CD4-positive, alpha-beta T cell treated with Interferon alpha-2 for 1 hour (primary cell): Measurements from ENCODE around the gene ELAVL1.
"Not testable (repeated sequence)": the region's sequence is repeated elsewhere in the genome, so short reads cannot be mapped to it uniquely, and the experiment has no call there.

Experiments used
- DNase-seq, 2 donors: peaks; one replicate each; pipeline ENCODE4 v3.0.0-alpha.2; 2020 to 2022

The ELAVL1 gene

DNA sequence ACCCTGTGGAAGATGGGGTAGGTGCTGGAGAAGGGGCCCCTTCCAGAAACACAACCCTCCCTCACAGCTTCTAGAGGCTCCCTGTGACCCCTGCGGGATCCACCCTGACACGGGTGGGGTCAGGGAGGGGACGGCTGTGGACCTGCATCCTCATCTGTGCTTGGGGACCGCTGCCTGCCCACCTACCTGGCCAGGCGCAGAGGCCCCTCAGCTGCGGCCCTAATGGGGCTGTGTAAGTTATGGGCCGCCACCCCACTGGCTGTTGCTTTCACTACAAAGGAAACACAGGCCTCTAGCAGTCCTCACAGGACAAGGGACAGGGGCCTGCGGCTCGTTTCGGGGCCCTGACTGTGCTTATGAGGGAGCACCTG lies 72.5 kb downstream of the ELAVL1 start:
- DNase-seq = no peak

DNA sequence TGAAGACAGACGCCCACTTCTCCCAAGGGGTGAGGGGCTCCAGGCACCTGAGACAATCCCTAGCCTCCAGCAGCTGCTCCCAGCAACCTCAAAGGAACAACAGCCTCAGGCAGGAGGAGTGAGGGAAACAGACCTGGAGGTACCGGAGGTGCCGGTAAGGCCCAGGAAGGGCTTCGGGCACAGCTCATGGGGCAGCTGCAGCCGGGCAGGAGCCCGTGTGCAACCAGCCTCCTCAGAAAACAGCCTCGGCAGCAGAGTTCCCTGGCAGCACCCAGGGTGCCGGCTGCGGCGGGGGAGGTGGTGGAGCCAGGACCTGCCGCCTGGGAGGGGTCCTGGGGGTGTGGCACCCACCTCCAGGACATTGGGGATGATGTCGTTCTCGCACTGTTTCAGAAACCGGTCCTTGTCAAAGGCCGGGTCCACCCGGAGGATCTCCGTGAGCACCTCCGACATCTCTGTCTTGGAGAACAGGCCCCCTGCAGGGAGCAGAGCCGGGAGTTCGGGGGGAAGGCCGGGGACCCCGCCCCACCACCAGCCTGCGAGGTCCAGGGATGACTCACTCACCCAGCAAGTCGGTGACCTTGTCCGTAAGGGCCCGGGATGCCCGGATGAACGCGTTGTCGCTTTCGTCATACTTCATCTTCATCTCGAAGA lies 73.0 kb downstream of the ELAVL1 start:
- no peak for DNase-seq

DNA sequence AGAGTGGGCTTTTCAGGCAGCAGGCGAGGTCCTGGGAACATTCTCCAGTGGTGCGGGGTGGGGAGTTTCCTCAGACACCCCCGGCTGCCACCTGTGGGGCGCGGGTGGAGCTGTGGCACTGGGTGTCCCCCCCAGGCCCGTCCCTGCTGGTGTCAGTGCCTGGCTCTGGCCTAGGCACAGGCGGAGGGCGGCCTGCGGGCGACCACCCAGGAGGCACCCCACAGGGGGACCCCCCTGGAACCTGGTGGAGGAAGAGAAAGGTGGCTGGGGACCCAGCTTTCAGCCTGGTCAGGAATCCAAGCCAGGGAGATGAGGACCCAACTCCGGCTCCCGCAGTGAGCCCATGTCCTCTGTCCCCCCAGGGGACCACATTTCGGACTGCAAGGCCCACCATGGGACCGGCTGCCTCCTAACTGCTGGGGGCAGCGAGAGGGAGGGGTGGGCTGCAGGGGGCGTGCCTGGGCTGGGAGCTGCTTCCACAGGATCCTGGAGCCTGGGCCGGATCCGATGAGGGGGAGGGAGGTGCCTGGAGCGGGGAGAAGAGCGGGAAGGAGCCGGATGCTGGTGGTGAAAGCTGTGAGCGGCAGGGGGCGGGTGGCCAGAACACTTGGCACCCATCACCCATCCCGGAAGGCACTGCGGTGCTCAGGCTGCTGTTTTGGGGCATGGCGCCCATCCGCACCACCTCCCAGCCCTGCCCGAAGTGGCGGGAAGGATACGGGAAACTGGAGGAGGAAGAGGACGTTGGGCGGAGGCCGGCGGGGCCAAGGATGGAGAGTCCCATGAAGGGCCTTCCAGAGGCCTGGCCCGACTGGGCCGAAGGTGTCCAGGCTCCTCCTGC lies 74.0 kb downstream of the ELAVL1 start:
- no peak for DNase-seq

DNA sequence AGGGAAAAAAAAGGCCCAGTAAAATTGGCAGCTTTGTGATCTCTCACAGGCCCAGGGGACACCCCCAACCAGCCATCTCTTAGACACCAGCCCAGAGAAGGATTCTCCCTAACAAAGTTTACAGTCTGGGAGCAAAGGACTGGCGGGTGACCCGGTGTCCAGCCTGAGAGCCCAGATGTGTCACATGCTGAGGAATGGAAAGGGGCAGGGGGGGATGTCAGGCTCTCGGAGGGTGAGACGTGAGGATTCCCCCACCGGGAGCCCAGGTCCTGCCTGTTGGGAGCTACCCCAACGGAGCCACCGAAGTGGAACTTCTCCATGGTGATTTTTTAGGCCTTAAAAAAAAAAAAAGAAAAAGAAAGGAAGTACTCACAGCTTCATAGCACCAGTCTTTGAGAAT lies 74.7 kb downstream of the ELAVL1 start:
- DNase-seq = no peak

DNA sequence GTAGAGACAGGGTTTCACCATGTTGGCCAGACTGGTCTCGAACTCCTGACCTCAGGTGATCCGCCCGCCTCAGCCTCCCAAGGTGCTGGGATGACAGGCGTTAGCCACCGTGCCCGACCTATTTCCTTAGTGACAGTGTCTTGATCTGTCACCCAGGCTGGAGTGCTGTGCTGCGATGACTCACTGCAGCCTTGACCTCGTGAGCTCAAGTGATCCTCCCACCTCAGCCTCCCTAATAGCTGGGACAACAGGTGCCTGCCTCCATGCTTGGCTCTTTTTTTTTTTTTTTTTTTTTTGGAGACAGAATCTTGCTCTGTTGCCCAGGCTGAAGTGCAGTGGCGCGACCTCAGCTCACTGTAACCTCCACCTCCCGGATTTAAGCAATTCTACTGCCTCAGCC lies 75.4 kb downstream of the ELAVL1 start:
- not testable (repeated sequence) for DNase-seq

DNA sequence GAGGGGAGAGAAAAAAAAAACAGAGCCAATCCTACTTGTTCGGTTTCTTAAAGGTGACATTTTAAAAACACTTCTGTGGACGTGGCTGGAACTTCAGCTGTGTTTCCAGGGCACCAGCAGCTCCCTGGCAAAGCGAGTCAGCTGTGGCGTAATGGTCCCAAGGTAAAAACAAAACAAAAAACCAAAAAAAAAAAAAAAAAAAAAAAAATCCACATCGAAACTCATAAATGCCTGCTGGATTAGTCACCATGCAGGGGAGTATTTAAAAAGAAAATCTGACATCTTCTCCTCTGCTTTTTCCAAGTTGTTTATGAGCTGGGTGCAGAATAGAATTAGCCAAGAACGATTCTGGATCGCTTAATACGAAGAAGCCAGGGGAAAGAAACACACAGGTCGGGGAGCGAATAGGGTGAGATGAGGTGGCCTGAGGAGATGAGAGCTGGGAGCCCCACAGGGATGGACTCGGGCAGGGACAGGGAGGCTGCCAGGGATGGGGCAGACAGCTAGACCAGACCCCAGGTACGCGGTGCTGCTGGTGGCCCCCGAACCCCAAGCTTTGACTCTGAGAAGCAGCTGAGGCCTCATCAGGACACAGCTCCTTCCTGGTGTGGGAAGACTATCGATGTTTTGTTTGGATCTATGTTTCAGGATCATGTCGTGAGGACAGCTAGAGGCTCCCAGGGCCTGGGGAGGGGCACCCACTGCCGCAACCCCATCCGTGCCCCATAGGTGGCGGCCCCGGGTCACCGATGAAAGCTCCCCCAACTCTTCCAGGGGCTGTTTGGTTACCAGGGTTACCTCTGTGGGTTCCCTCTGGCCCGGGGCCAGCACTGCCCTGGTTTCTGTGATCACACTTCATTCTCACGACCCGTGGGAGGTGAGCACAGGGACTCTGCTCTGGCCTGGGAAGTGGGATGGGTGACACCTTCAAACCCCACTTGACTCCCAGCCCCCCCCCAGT lies 76.4 kb downstream of the ELAVL1 start:
- DNase-seq = peak; percentile 74 to 77

DNA sequence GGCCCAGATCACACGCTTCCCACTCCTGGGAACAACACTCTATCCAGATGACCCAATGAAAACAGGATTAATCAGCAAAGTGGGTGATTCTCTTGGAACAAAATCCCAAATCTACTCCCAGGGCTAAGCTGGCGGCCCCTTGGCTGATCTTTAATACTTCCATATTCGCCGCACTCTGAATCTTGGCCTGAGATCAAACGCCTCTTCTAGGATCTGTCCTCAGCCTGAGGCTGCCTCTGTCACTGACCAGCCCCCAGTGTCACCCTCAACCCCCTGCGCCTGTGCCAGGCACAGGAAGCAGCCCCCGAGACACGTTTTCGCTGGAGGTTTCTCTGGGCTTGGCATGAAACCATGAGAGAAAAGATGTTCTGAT lies 77.1 kb downstream of the ELAVL1 start:
- DNase-seq = no peak

DNA sequence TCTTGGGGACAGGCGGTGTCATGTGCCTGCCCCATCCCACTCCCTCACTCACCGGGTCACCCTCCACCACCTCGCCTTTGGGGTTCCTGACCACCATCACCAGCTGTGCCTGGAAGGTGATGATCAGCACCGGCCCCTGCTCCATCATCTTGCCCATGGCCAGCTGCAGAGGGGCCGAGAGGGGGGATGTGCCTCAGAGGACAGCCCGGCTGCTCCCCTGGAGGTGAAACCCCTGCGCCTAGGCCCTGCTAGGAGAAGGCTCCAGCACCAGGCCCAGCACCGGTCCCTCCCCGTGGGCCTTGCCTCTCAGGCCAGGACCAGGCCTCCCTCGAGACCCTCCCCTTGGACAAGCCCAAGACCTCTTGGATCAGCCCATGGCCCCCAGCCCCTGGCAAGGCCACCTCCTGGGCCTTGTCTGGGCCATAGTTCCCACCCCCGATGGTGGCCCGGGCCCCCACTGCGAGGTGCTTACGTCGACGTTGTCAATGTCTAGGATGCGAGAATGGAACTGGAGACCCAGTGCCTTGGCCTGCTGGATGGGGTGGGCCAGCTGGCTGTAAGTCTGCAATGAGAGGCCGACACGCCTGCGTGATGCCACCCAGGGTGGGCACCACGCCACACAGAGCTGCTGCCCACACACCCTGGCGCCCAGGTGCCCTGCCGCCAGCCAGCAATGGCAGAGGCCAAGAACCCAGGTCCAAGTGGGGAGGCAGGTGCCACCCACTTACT lies 77.7 kb downstream of the ELAVL1 start:
- DNase-seq = no peak

DNA sequence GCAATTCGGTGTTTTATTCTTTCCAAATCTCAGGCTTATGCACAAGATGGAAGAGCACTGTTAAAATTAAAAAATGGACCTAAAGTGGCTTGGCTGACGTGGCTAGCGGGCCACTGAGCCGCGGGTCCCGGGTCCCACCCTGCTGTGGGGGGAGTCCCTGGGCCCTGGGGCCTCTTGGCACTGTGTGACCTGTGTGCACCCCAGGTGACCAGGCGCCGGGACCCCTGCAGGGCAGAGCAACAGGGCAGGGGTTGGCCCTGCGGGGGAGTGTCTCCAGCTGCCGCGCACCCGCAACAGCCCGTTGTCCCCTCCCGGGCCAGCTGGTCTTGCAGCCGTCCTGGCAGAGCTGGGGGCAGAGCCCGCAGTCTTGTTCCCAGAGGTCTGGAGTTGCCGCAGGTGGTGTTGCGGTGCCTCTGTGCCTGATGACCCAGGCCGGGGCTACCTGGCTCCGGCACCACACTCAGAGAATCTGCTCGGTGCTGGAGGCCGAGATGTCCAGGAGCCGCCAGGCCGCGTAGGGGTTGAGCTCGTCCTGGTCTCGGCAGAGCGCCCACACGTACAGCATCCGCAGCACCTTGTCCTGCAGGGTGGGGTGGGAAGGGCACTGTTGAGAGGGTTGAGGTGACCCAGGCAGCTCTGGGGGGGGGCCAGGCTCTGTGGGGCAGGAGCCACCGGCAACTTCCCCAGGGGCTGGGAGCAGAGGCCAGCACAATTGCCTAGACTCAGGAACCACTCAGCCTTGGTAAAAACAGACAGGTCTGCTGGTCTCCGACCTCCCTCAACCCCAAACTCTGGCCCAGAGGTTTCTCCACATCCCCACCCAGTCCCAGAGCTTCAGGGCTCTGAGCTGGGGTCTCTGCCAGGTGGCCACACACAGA lies 78.5 kb downstream of the ELAVL1 start:
- no peak for DNase-seq

DNA sequence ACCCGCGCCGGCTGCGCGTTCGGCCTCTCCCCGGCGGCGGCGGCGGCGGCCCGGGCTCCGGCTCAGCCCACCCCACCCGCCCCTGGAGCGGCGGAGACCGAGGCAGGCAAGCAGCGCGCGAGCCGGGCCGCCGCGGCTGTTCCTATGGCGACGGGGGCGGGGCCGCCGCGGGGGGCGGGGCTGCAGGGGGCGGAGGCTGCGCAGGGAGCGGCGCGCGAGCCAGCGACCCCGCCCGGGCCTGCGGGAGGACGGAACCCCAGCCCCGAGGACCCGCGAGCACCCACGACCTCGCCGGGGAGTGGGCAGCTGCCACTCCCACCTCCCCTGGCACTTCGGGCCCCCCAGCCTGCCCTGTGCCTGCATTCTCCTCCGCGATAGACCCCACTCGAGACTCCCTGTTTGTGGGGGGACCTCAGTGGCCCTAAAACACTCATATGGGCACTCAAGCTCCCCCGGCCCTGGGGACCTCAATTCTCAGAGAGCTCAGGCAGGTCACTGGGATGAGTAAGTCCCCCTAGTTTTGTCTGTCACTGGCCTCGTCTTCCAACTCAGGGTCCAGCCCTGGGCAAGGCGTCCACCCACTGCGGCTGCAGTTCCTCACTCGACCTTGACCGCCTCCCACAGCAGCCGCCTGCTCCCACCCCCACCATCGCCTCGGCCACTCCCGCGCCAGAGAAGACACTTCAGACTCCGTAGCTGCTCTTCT lies 79.3 kb downstream of the ELAVL1 start, which contains the start of gene CTXN1:
Gene CTXN1, minus strand, starts transcription at position 115 of the 706 bp plus-strand sequence. CDS start 597 bp downstream, outside the sequence.
- DNase-seq = peak; percentile 67 to 84

DNA sequence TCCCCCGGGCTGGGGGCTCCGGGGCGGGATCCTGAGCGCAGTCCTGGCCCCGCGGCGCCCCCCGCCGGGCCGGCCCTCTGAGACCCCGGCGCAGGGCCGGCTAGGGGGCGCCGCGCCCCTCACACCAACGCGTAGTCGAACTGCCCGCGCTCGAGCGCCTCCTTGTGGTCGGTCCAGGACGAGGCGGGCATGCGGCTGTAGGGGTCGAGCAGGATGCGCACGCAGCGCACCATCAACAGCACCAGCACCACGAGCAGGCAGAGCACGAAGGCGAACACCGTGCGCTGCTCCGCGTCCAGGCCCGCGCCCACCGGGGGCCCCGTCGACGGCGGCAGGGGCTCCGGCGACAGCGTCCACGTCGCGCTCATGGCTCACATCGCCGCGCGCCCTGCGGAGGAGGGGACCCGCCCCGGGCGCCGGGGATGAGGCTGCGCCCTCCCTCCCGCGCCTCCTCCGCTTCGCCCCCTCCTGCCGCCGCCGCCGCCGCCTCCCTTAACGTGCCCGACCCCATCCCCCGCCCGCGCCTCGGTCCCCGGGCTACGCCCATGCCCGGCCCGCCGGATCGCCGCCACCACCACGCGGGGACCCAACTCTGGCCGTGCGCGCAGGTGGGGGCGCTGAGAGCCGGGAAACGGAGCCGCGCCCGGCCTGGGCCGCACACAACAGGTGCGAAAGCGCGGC lies 80.1 kb downstream of the ELAVL1 start:
- DNase-seq = peak; percentile 78 to 79

DNA sequence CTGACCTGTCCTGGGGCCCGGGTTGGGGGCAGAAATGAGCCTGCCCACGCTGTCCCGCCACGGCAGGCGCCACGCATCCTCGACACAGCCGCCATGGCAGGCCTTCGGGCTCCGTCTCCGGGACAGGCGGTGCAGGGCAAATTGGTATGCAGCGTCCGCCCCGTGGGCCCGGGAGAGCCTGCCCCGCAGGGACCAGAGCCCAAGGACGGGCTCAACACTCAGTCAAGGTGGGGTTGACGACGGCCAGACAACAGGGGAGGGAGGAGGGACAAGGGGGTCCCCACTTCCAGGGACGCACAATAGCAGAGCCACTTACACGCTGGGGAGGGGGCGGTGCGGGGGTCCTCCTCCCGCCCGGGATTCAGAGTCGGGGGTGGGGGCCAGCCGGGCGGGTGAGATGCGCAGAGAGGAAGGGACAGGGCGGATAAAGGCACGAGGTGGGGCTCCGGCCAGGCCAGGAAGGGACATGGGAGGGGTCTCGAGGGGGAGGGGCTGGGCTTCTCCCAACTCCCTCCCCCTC lies 80.7 kb downstream of the ELAVL1 start:
- DNase-seq = no peak

DNA sequence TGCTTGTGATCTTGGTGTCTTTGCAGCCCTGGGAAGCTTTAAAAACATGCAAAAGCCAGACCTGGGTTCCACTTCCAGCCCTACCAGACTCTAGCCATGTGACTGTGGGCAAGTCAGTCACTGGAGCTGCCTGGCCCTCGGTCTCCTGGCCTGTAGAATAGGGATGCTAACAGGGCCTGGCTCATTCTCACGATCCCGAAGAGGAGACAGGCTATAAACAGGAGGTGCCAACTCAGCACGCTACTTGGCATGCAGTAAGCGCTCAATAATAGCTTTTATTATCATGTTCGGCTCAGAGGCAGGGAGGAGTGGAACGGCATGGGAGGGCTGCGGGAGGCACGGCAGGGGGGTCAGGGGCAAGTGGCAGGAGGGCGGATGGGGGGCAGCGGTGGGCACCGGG lies 81.2 kb downstream of the ELAVL1 start:
- DNase-seq = no peak

DNA sequence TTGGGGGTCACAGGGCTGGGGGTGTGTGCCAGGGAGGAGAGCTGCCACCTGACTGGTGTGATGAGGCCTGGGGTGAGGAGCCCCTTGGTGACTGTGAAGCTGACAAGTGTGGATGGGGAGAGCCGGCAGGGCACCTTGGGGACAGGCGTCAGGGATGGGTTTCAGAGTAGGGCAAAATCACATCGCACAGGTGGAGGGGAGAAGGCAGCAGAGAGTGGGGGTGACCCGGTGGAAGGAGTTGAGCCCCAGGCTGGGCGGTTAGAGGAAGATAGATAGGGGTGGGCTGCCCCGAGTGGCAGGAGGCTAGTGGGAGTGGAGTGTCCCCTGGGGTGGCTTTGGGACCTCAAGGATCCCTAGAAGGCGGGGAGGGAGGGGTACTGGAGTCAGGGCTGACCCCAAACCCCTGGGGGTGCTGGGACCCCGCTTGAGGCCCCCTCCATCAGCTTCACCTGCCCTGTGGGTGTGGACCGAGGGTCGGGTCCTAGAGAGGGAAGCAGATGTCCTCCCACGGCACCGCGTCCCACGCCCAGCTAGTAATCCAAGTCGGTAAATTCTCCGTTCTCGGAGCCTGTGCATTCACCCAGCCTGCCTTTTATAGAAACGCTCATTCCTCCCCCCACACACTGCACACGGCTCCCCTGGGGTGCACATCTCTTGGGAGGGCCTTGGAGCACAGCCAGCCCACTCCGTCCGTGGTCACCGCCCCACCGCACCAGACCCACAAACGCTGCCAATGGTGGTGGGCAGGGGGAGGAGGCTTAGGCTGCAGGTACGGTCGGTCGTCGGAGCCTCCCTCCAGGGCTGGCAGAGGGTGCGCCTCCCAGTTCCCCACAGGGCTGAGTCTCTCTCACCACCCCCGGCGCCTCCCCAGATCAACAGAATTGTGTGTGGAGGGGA lies 81.9 kb downstream of the ELAVL1 start:
- no peak for DNase-seq

DNA sequence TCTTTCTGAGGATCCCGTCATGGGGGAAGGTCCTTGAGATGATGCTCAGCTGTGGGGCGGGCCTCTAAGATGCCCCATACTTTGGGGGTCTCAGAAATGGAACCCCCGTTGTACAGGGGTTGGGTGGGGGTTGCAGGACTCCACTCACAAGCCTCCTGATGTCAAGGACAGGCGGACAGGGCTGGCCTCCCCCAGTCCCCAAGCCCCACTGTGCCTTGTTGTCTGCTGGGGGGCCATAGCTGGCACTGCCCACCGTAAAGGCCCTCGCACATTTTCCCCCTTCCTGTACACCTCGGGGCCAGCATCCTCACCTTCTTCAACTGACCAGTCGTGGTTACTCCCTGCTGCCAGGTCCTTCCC lies 82.6 kb downstream of the ELAVL1 start:
- DNase-seq = no peak

DNA sequence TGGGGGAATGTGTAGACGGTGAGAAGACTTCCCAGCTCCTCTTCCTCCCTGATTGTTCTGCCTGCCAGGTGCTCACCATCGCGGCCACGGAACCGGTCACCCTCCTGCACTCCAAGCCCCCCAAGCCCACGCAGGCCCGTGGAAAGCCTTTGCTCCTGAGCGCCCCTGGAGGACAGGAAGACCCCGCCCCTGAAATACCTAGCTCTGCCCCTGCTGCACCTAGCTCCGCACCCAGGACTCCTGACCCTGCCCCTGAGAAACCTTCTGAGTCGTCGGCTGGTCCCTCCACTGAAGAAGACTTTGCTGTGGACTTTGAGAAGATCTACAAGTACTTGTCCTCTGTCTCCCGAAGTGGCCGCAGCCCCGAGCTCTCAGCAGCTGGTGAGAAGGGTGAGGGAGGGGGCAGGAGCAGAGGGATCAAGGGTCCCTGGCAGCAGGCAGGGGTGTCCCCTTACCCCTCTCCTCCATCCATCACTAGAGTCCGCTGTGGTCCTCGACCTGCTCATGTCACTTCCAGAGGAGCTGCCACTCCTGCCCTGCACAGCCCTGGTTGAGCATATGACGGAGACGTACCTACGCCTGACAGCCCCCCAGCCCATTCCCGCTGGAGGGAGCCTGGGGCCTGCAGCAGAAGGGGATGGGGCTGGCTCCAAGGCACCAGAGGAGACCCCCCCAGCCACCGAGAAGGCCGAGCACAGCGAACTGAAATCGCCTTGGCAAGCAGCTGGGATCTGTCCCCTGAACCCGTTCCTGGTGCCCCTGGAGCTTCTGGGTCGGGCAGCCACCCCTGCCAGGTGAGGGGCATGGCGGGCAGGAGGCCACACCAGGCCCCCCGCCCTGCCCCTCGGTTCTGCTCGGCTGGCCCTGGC lies 83.2 kb downstream of the ELAVL1 start:
- DNase-seq = no peak

DNA sequence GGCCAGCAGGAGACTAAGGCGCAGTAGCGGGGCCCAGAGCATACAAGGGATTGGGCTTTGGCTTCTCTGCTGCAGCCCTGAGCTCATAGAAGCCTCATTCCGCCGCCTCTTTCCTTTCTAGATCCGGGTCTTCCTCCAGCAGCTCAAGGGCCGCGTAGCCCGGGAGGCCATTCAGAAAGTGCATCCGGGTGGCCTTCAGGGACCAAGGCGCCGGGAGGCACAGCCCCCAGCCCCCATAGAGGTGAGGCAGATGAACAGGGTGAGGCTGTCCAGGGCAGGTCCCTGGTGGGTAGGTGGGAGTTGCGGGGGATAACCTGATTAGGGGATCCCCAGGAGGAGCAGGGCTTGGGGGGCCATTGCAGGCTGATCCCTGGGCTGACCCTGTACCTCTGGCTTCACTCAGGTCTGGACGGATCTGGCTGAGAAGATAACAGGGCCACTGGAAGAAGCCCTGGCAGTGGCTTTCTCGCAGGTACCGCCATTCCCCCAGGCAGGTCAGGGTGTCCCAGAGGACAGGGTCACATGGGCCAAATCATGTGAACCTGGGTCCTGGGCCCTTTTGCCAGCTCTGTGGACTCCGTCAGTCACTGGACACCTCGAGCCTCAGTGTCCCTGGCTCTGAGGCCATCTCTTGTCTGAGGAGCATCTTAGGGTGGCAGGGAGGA lies 84.0 kb downstream of the ELAVL1 start:
- DNase-seq = no peak
